Stimulated activated CD4-positive, alpha-beta T cell treated with anti-CD3 and anti-CD28 coated beads, Interleukin-12 subunit alpha, Interleukin-12 subunit beta, amount 100 ng/mL, for 24 hours (primary cell): Measurements from ENCODE around the gene PRPF31.
A peak's percentile ranks its signal among the peaks of the same experiment; 100 is the strongest.

Experiments used
- DNase-seq, 2 experiments: peaks; one replicate each; pipeline ENCODE4 v3.0.0-alpha.2; 2020; ENCODE audit warnings: low read depth in 2 of 2

The PRPF31 gene

DNA sequence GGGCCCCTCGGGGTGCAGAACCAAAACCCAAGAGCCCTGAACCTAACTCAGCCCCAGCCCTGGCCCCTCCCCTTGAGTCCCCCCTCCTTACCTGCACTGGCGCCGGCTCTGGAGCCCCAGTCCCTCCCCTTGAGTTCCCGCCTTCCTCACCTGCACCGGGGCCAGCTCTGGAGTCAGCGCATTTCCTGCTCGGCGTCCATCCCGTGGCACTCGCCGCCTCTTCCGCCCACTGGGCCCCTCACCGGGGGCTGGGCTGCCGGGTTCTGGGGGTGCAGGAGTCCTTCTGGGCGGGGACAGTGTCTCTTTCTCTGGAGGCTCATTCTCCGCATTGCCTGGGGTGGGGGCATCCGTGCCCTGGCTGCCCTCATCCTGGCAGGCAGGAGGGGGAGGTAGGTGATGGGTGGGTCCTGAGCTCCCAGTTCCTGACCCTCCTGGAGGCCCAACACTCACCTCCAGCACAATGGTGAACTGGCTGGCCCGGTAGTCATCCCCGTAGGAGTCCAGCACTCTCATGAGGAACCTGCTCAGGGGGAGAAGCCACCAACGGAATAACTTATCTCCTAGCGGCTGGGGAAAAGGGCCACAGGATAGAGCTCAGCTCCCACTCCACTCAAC, 7.6 kb upstream of the PRPF31 start:
- no peak for DNase-seq

DNA sequence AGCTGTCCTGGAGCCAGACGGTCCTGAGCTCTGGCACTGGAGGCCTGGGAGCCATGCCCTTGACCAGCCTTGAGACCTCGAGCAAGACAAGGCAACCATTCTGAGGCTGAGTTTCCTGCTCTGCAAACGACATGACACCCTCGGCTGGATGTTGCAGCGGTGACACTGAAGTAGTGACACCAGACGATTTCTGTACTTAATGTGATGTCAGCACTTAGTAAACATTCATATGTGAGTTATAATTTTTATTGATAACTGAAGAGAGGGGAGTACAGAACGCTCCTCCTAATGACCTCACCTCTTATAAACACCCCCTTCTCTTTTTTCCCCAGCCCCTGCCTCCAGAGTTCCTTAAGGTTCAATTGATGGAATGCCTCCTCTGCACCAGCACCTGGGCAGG, 7.1 kb upstream of the PRPF31 start:
- no peak for DNase-seq

DNA sequence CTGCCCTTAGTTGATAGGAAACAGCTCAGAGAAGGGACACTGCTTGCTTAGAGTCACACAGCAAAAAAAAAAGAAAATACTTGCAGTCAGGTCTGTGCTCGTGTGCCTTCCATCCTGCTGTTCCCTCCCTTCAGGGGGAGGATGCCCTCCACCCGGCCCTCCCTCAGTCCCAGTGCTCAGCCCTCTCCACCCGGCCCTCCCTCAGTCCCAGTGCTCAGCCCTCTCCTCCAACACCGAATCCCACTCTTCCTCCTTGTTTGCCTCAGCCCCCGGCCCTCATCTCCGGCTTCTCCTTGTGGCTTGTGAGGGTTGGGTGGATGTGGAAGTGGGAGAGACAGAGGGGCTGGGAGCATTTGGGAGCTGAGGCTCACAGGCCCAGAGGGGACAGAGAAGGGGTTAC, 5.9 kb upstream of the PRPF31 start:
- DNase-seq = no peak

DNA sequence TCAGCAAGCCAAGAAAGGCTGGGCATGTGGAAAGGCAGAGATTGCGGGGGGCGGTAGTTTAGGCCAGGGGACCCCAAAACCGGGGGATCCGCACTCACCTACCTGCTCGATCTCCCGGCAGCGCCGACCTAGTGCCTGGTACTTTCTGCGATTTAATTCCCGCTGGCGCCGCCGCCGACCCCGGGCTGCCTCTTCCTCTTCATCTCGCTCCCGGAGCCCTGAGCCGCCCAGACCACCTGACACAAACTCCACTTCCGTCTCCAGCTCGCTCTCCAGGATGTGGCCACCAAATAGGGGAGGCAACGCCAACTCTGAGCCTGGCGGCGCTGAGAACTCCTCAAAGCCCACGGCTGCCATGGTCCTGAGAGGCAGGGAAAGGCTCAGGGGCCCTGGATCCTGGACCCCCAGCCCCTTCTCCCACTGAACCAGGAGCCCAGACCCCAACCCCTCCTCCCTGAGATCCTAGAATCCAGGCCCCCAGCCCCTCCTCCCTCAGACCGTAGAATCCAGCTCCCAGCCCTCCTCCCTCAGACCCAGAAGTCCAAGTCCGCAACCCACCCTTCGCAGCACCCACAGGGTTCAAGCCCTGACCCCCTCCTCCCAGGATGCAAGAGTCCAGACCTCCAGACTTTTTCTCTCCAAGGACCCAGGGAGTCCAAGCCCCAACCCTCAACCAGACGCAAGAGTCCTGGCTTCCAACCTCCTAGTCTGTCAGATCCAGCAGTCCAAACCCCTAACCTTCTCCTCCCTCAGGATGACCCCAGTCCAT, 1.0 kb upstream of the PRPF31 start:
- DNase-seq = no peak

- no peak for DNase-seq
Observed at GRCh38 chr19:54121259-54121658, 5.7 kb downstream of the PRPF31 start.

DNA sequence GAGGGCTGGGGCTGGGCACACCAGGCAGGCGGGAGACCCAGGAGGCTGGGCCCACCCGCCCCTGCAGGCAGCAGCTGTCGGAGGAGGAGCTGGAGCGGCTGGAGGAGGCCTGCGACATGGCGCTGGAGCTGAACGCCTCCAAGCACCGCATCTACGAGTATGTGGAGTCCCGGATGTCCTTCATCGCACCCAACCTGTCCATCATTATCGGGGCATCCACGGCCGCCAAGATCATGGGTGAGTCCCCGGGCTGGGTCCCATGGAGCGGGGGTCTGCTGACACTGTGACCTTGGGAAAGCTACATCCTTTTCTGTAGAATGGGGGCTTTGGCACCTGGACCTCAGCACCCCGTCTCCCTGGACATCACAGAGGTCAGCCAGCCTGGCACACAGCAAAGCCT, 8.1 kb downstream of the PRPF31 start:
- no peak for DNase-seq

- no peak for DNase-seq
Observed at GRCh38 chr19:54124393-54124792, 8.8 kb downstream of the PRPF31 start.

- no peak for DNase-seq
Observed at GRCh38 chr19:54125713-54126112, 10.2 kb downstream of the PRPF31 start.

GRCh38 chr19:54127688-54128440, 12.3 kb downstream of the PRPF31 start:
- DNase-seq = no peak

DNA sequence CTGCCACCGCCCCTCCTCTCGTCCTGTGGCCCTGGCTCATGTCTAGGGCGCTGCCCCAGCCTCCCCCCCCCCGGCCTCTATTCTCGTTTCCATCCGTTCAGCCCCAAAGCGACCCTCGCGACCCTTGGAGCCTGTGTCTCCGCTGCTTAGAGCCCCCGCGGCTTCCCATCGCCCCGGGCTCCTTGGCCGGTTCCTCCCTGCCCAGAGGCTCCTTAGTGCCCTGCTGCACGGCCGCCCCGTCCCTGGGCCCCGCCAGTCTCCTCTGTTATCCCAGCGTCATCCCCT, 12.8 kb downstream of the PRPF31 start:
- no peak for DNase-seq

DNA sequence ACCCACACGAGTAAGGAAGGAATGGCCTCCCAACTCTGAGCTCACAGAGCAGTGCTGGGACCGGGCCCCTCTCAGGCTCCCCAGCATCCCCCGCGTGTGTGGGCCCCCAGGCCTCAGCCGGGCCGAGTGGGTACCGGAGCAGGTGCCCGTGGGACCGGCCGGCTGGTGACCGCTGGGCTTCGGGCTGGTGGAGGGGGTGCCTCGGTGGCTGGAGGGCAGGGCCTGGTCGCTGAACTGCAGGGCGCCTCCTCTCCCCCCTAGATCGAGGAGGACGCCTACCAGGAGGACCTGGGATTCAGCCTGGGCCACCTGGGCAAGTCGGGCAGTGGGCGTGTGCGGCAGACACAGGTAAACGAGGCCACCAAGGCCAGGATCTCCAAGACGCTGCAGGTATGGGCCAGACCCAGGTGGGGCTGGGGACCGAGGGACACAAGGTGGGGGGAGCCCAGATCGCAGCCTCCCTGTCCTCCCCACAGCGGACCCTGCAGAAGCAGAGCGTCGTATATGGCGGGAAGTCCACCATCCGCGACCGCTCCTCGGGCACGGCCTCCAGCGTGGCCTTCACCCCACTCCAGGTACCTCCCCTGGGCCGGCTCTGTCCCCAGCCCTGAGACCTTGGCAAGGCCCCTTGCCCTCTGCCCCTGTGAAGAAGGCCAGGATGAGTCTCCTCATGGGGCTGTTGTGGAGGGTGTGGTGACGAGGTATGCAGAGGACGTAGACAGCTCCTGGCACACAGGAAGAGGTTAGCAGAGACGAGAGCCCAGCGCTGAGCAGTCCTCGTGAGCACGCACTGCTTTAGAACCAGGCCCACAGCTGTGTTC, 13.5 kb downstream of the PRPF31 start:
- DNase-seq = no peak

DNA sequence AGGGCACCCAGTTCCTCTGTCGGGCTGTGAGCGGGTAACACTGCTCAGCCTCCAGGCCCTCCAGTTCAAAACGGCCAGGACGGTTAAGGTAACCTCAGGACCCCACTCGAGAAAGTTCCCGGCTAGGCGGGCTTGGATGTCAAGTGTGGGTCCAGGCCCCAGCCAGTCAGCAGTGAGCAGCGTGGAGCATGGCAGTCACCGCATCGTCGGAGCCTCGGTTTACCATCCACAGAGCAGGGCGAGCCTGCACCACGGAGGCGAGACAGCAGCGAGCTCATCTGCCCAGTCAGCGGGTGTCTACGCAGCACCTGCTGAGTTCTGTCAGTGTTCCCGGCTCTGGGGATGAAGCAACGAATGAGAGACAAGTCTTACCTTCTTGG, 14.1 kb downstream of the PRPF31 start:
- DNase-seq = no peak

GRCh38 chr19:54133312-54133956, 17.9 kb downstream of the PRPF31 start:
- no peak for DNase-seq

DNA sequence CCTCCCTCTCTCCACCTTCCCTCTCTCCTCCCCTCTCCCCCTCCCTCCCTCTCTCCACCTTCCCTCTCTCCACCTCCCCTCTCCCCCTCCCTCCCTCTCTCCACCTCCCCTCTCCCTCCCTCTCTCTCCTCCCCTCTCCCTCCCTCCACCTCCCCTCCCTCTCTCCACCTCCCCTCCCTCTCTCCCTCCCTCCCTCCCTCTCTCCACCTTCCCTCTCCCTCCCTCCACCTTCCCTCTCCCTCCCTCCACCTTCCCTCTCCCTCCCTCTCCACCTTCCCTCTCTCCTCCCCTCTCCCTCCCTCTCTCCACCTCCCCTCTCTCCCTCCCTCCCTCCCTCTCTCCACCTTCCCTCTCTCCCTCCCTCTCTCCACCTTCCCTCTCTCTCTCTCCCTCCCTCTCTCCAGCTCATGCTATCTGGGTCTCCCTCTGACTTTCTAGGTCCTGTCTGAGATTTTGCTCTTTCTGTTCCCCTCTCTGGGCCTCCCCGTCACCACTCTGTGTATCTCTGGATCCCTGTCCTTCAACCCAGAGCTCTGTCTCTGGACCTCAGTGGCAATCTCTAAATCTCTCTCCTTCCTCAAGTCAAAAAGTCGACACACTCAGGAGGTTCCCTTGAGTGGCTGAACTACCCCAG, 18.5 kb downstream of the PRPF31 start:
- DNase-seq = no peak

- DNase-seq = no peak
Observed at GRCh38 chr19:54136086-54136863, 20.7 kb downstream of the PRPF31 start.

GRCh38 chr19:54136864-54137698, 21.5 kb downstream of the PRPF31 start:
- DNase-seq = peak; percentile 96 to 97

GRCh38 chr19:54137699-54138488, 22.3 kb downstream of the PRPF31 start, which contains the start of gene CNOT3:
Gene CNOT3 (plus strand): TSS chr19:54137762. CDS start chr19:54142979, 5,217 bp downstream.
- DNase-seq = no peak

- no peak for DNase-seq
Observed at GRCh38 chr19:54138489-54139256, 23.1 kb downstream of the PRPF31 start.
